K562 (cell line): Measurements from ENCODE around the gene WDCP. TPM values are rescaled to one million over a fixed set of nuclear protein-coding genes. Genes with fewer than 3 reads are reported as not detected.

ENCODE experiments used
- ATAC-seq: fragments of 200-7000 bp; cut with Tn5 transposase; 3 replicates; pipeline ENCODE4 v1.9.1; 2020; ENCODE audit warnings: moderate library complexity
- BruUV-seq: library from RNA; stranded (reverse); fragments of 400-500 nt; replicated peaks from 2 replicates; lab custom pipeline; 2021; lab: Mats Ljungman, UMichigan
- CTCF ChIA-PET: fragments of 300-600 bp; formaldehyde crosslinking; extraction: SDS; loops from one replicate; lab custom pipeline; 2021; ENCODE audit warnings: low intra/inter-chr PET ratio; lab: Yijun Ruan, JAX
- POLR2A ChIA-PET: fragments of 300-600, 350-650 bp; sonication (Branson Sonifier 250); formaldehyde crosslinking; extraction: SDS; loops from one replicate; lab custom pipeline; 2021; ENCODE audit warnings: antibody characterized with exemption, inconsistent platforms; lab: Yijun Ruan, JAX
- DNase-seq, 4 experiments: peaks; one replicate each; pipeline versions ENCODE4 v3.0.0 to v3.0.0-alpha.2; 2011 to 2018; ENCODE audit warnings: low spot score in 3 of 4, mixed read lengths in 3 of 4; ENCODE audit errors: extremely low read depth in 1 of 4
- FAIRE-seq: peaks from 2 replicates; lab custom pipeline; 2011; peaks lifted over from hg19 to GRCh38; lab: Jason Lieb, UNC
- H2AFZ ChIP-seq: 2 replicates; pipeline ENCODE4 v1.6.0; 2011; ENCODE audit warnings: low read depth, low read length, control low read depth, inconsistent platforms
- H3K27ac ChIP-seq: fragments of 200-600 bp; 3 replicates; pipeline ENCODE4 v1.8.0; 2011; ENCODE audit warnings: low read depth, mild to moderate bottlenecking, control low read depth, inconsistent platforms, low read length, moderate library complexity, mixed read lengths; ENCODE audit errors: extremely low read depth
- H3K27me3 ChIP-seq, 2 experiments: fragments of 300-600 bp in 1 of 2; 2 replicates in 1 of 2; 3 replicates in 1 of 2; pipeline versions ENCODE4 v1.6.0 to v1.8.0; 2011; ENCODE audit warnings: inconsistent platforms in 2 of 2, low read length in 2 of 2, mild to moderate bottlenecking in 1 of 2, mixed read lengths in 1 of 2, moderate library complexity in 1 of 2; ENCODE audit not compliant: control insufficient read depth in 2 of 2, insufficient read depth in 2 of 2
- H3K36me3 ChIP-seq: fragments of 300-600 bp; 3 replicates; pipeline ENCODE4 v1.8.0; 2011; ENCODE audit warnings: mild to moderate bottlenecking, low read length, inconsistent platforms; ENCODE audit not compliant: control insufficient read depth, insufficient read depth
- H3K4me1 ChIP-seq, 2 experiments: fragments of 200-600 bp in 1 of 2; replicated peaks in 1 of 2; 2 replicates in 1 of 2; 3 replicates in 1 of 2; pipeline versions ENCODE4 v1.5.1 to v1.8.0; 2011; ENCODE audit warnings: inconsistent platforms in 2 of 2, low read length in 2 of 2, mild to moderate bottlenecking in 1 of 2, mixed read lengths in 1 of 2, moderate library complexity in 1 of 2; ENCODE audit not compliant: control insufficient read depth in 2 of 2, insufficient read depth in 2 of 2
- H3K4me2 ChIP-seq: 2 replicates; pipeline ENCODE4 v1.6.1; 2011; ENCODE audit warnings: low read length, control low read depth, inconsistent platforms, mixed read lengths; ENCODE audit not compliant: insufficient read depth
- H3K4me3 ChIP-seq: fragments of 200-600 bp; sonication (generic), shearing (Covaris generic); 2 replicates; pipeline ENCODE4 v1.5.1; 2016; ENCODE audit warnings: control low read depth, inconsistent platforms
- H3K79me2 ChIP-seq: fragments of 200-600 bp; 3 replicates; pipeline ENCODE4 v1.8.0; 2011; ENCODE audit warnings: low read length, inconsistent platforms; ENCODE audit not compliant: control insufficient read depth, insufficient read depth
- H3K9ac ChIP-seq, 2 experiments: 2 replicates each; pipeline versions ENCODE4 v1.6.0 to v1.6.1; 2011; ENCODE audit warnings: low read depth in 2 of 2, low read length in 2 of 2, control low read depth in 1 of 2, inconsistent platforms in 1 of 2, mild to moderate bottlenecking in 1 of 2, mixed read lengths in 1 of 2; ENCODE audit not compliant: insufficient read depth in 1 of 2
- H3K9me1 ChIP-seq: one replicate; pipeline ENCODE4 v1.6.0; 2011; ENCODE audit warnings: inconsistent platforms, mild to moderate bottlenecking, low read length, moderate library complexity; ENCODE audit not compliant: control insufficient read depth, insufficient read depth
- H3K9me3 ChIP-seq: replicated peaks from 2 replicates; pipeline ENCODE4 v1.5.1; 2011; ENCODE audit warnings: low read depth, low read length, inconsistent platforms; ENCODE audit not compliant: control insufficient read depth, insufficient read depth
- H4K20me1 ChIP-seq: replicated peaks from 2 replicates; pipeline ENCODE4 v1.6.1; 2011; ENCODE audit warnings: low read length, inconsistent platforms, mixed read lengths; ENCODE audit not compliant: control insufficient read depth, insufficient read depth
- BRD4 ChIP-seq: fragments of 200-600 bp; sonication (generic); IDR thresholded peaks from 2 replicates; pipeline ENCODE4 v1.6.1; 2017; ENCODE audit warnings: inconsistent platforms
- CHD1 ChIP-seq: fragments of 200-600 bp; sonication (generic); IDR thresholded peaks from one replicate; pipeline ENCODE4 v1.6.1; 2012; ENCODE audit warnings: mild to moderate bottlenecking, moderate library complexity, low read length, inconsistent platforms
- MYBL2 ChIP-seq, 2 experiments: fragments of 450-650 bp in 1 of 2; sonication (generic) in 1 of 2; formaldehyde crosslinking in 1 of 2; IDR thresholded peaks; 2 replicates each; pipeline versions ENCODE4 v1.6.1 to v1.8.1; 2017 to 2022; ENCODE audit warnings: borderline replicate concordance in 1 of 2, inconsistent platforms in 1 of 2, low read depth in 1 of 2, mild to moderate bottlenecking in 1 of 2, missing genetic modification reagents in 1 of 2, moderate library complexity in 1 of 2
- POLR2AphosphoS2 ChIP-seq: IDR thresholded peaks from 2 replicates; pipeline ENCODE4 v1.6.1; 2012; ENCODE audit warnings: low read length, improper control_type of control experiment
- POLR2B ChIP-seq: fragments of 450-650 bp; IDR thresholded peaks from 2 replicates; pipeline ENCODE4 v1.6.1; 2018; ENCODE audit warnings: low read depth; ENCODE audit not compliant: partially characterized antibody
- RBFOX2 ChIP-seq: fragments of 200-400 bp; formaldehyde crosslinking; IDR thresholded peaks from 2 replicates; pipeline ENCODE4 v1.6.1; 2017; ENCODE audit warnings: low read depth, mild to moderate bottlenecking, low read length, moderate library complexity
- RBM34 ChIP-seq: fragments of 200-400 bp; formaldehyde crosslinking; IDR thresholded peaks from 2 replicates; pipeline ENCODE4 v1.6.1; 2018; ENCODE audit warnings: low read length, borderline replicate concordance; ENCODE audit not compliant: insufficient read depth
- SMARCE1 ChIP-seq: fragments of 450-650 bp; IDR thresholded peaks from 2 replicates; pipeline ENCODE4 v1.7.1; 2016; ENCODE audit warnings: mild to moderate bottlenecking
- TEAD2 ChIP-seq: fragments of 450-650 bp; IDR thresholded peaks from 2 replicates; pipeline ENCODE4 v1.6.1; 2016; ENCODE audit warnings: missing genetic modification characterization, control low read depth, missing compliant biosample characterization
- THAP7 ChIP-seq: fragments of 250-450 bp; sonication (Bioruptor Pico); IDR thresholded peaks from 2 replicates; pipeline ENCODE4 v1.5.0; 2021
- ZNF143 ChIP-seq: sonication (generic); formaldehyde crosslinking; IDR thresholded peaks from 2 replicates; pipeline ENCODE4 v1.9.0; 2022; ENCODE audit warnings: mild to moderate bottlenecking, missing genetic modification reagents
- WGBS: fragments of 100-300 bp; shearing (Covaris generic); methylation state at CpG from one replicate; pipeline ENCODE4 v1.1.6; 2016; ENCODE audit warnings: low coverage, mixed read lengths; ENCODE audit not compliant: insufficient coverage; ENCODE audit errors: missing lambda C conversion rate; 5-methylcytosine and 5-hydroxymethylcytosine counted together
- in situ Hi-C: fragments of 300-500 bp; cut with MboI; formaldehyde crosslinking; loops from 4 replicates; pipeline ENCODE4 v1.15.0; 2018; ENCODE audit warnings: inconsistent platforms, mixed read lengths
- intact Hi-C: fragments of 100-400 bp; cut with micrococcal nuclease; formaldehyde crosslinking; loops from 2 replicates; pipeline ENCODE4 v1.14.2; 2022
- polyA plus RNA-seq, 8 experiments: library from polyadenylated mRNA; depleted of rRNA in 4 of 8; stranded (reverse) in 5 of 8; unstranded in 3 of 8; fragments of >200 nt; fragmentation: Nextera tagmentation in 2 of 8; fragmentation: Illumina TruSeq in 1 of 8; extraction: Ambion mirVana in 2 of 8; extraction: Trizol in 1 of 8; gene quantifications; 2 replicates each; pipeline versions ENCODE4 v1.2.1 to v1.2.3, GENCODE V29; 2011 to 2014; ENCODE audit warnings: inconsistent platforms in 1 of 8, missing spikeins in 1 of 8
- total RNA-seq, 7 experiments: library from RNA; depleted of rRNA in 6 of 7; stranded (reverse); fragments of >200 nt in 6 of 7; fragmentation: Illumina TruSeq in 2 of 7; extraction: Trizol in 2 of 7; gene quantifications; 2 replicates each; pipeline versions ENCODE4 v1.2.1 to v1.2.3, GENCODE V29; 2011 to 2021; ENCODE audit warnings: low replicate concordance in 1 of 7
- TF ChIP-seq, protein P1 (sequence below): sonication (generic); formaldehyde crosslinking; IDR thresholded peaks from 2 replicates; pipeline ENCODE4 v1.8.0; 2022; ENCODE audit warnings: missing genetic modification reagents, mild to moderate bottlenecking, borderline replicate concordance
- TF ChIP-seq, protein P2 (sequence below): sonication (generic); formaldehyde crosslinking; IDR thresholded peaks from 2 replicates; pipeline ENCODE4 v1.8.0; 2022; ENCODE audit warnings: missing genetic modification reagents, mild to moderate bottlenecking, moderate library complexity, borderline replicate concordance
- TF ChIP-seq, protein P3 (sequence below): sonication (generic); formaldehyde crosslinking; IDR thresholded peaks from 2 replicates; pipeline ENCODE4 v1.9.0; 2022; ENCODE audit warnings: mild to moderate bottlenecking, missing genetic modification reagents

WDCP gene
- total and polyA plus RNA-seq, 9 of the 15 experiments (the other 6 are each of a cell fraction or from before 2014, with no cell fraction given), result 10.1 to 41.4 (median 21.8) TPM

DNA sequence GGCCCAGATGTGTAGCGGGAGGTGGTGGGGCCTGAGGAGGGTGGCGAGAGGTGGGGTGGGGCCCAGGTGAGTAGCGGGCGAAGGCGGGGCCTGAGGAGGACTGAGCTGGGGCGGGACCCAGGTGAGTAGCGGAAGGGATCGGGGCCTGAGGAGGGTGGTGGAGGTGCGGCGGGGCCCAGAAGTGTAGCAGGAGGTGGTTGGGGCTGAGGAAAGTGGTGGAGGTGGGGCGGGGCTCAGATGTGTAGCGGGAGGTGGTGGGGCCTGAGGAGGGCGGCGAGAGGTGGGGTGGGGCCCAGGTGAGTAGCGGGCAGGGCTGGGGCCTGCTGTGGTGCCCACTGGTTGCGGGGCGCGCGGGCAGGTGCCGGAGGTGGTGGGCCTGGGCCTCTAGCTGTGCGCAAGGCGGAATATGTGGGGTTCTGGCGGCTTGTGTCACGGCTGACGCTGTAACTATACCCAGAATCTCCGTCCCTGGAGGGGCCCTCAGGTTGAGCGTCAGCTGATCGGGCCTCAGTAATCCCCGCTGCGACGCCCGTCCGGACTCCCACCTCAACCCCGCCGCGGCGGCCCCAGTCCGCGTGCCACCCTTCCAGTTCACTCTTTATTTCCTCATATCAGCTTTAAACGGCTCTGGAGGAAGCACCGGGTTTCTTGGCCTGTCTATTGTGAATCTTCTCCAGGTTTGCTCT is 29.8 kb upstream of the WDCP start:
- no TSS peak for BruUV-seq
- ChIA-PET POLR2A (interaction anchor here (0.5 to 1.9 kb wide), 11 partner anchors 10 to 1801 kb away, joined by 3 to 16 read pairs (median 6); partner anchors contain the start of genes ASXL2, ATAD2B, MFSD2B and WDCP), CTCF (no interaction called here)
- FAIRE-seq (no peak), ATAC-seq (peak; percentile 62), DNase-seq (peak in 2 of 4 experiments; percentile 12 to 42)
- Histone ChIP-seq H3K9me3 (no peaks in the 10 kb centered on the region), H4K20me1 (no peaks in the 10 kb centered on the region), H3K36me3 (peaks cover 32% of the 10 kb centered on the region), H3K9ac (peak overlapping the region; percentile 66 to 92), H3K4me2 (peak overlapping the region; percentile 99), H3K4me3 (peak overlapping the region; percentile 58), H3K27ac (peak overlapping the region; percentile 60), H3K9me1 (no peaks in the 10 kb centered on the region), H3K79me2 (peaks cover 41% of the 10 kb centered on the region), H3K27me3 (no peaks in the 10 kb centered on the region), H2AFZ (peak overlapping the region; percentile 82), H3K4me1 (peaks cover 9 to 15% of the 10 kb centered on the region in 2 experiments; a peak in 4 of 5 replicates)
- intact Hi-C loops, result loop anchor here (1.0 to 2.0 kb wide), 3 partner anchors 30 to 150 kb away; partner anchors contain the start of genes ATAD2B and WDCP
- in situ Hi-C loops, result no loop called here
- WGBS, result under 1% methylated on average over 23 of the region's 41 CpGs
- TF ChIP-seq, protein P1, sequence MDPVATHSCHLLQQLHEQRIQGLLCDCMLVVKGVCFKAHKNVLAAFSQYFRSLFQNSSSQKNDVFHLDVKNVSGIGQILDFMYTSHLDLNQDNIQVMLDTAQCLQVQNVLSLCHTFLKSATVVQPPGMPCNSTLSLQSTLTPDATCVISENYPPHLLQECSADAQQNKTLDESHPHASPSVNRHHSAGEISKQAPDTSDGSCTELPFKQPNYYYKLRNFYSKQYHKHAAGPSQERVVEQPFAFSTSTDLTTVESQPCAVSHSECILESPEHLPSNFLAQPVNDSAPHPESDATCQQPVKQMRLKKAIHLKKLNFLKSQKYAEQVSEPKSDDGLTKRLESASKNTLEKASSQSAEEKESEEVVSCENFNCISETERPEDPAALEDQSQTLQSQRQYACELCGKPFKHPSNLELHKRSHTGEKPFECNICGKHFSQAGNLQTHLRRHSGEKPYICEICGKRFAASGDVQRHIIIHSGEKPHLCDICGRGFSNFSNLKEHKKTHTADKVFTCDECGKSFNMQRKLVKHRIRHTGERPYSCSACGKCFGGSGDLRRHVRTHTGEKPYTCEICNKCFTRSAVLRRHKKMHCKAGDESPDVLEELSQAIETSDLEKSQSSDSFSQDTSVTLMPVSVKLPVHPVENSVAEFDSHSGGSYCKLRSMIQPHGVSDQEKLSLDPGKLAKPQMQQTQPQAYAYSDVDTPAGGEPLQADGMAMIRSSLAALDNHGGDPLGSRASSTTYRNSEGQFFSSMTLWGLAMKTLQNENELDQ (CRISPR knock-in tag), result no peak
- TF ChIP-seq RBFOX2, result 0 out of 2 replicates have a peak, but pooled peaks have one; percentile 40
- TF ChIP-seq POLR2B, result peak; percentile 42
- TF ChIP-seq TEAD2, result no peak
- TF ChIP-seq POLR2AphosphoS2, result 0 out of 2 replicates have a peak, but pooled peaks have one; percentile 15
- no peak for TF ChIP-seq MYBL2 (IDR thresholded peaks at IDR 0.05; ENCODE audit: low read depth)
- TF ChIP-seq MYBL2 (CRISPR knock-in tag; IDR thresholded peaks at IDR 0.05; ENCODE audit: borderline replicate concordance), result no peak
- peak; percentile 46 for TF ChIP-seq CHD1
- TF ChIP-seq BRD4, result 0 out of 2 replicates have a peak, but pooled peaks have one; percentile 44
- TF ChIP-seq, protein P2, sequence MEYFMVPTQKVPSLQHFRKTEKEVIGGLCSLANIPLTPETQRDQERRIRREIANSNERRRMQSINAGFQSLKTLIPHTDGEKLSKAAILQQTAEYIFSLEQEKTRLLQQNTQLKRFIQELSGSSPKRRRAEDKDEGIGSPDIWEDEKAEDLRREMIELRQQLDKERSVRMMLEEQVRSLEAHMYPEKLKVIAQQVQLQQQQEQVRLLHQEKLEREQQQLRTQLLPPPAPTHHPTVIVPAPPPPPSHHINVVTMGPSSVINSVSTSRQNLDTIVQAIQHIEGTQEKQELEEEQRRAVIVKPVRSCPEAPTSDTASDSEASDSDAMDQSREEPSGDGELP (CRISPR knock-in tag), result peak; percentile 70; the same call in 1 of the 2 replicates
- no peak for TF ChIP-seq THAP7 (CRISPR knock-in tag)
- no peak for TF ChIP-seq ZNF143
- 0 out of 2 replicates have a peak, but pooled peaks have one; percentile 18 for TF ChIP-seq SMARCE1
- TF ChIP-seq, protein P3, sequence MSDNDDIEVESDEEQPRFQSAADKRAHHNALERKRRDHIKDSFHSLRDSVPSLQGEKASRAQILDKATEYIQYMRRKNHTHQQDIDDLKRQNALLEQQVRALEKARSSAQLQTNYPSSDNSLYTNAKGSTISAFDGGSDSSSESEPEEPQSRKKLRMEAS, result peak; percentile 56; the same call in 1 of the 2 replicates
- no peak for TF ChIP-seq RBM34
